ENCODE data around the gene WDFY3. TPM values are rescaled to one million over a fixed set of nuclear protein-coding genes. Genes with fewer than 3 reads are reported as not detected.

WDFY3 gene
- total and polyA plus RNA-seq, 2 donors (not counting 1 experiment from before 2014, with no cell fraction given) = 0.05 to 0.36 TPM

- H3K79me2 ChIP-seq (ENCODE audit: control insufficient read depth, insufficient read depth, low read length) = no peaks in the 10 kb centered on the region
- H2AFZ ChIP-seq (ENCODE audit: insufficient read depth, low read depth, low read length, poor library complexity, severe bottlenecking) = no peak overlapping the region
- no peak overlapping the region for H3K4me3 ChIP-seq (ENCODE audit: control extremely low read depth in 1 of 5, extremely low read depth in 1 of 5, insufficient read depth in 1 of 5, low read depth in 2 of 5, low read length in 4 of 5)
- no peak overlapping the region for H3K27ac Mint-ChIP-seq
- TF ChIP-seq EZH2 (IDR thresholded peaks at IDR 0.05; ENCODE audit: borderline replicate concordance, insufficient read depth, low read depth, low read length, poor library complexity, severe bottlenecking) (no peak), CTCF (IDR thresholded peaks at IDR 0.05) (no peak)
- H3K9ac ChIP-seq (ENCODE audit: low read length) = no peak overlapping the region
- H3K9me3 Mint-ChIP-seq (ENCODE audit: insufficient read depth) = peaks cover 5% of the 10 kb centered on the region
- H3K4me1 ChIP-seq (ENCODE audit: control insufficient read depth in 2 of 2, insufficient read depth in 2 of 2, low read length in 2 of 2) = no peaks in the 10 kb centered on the region
- H3K9me3 ChIP-seq (ENCODE audit: control extremely low read depth in 1 of 3, control insufficient read depth in 2 of 3, insufficient read depth in 1 of 3, low read length in 2 of 3) = no peaks in the 10 kb centered on the region
- H3K27me3 ChIP-seq (replicated peaks in 1 of 4; ENCODE audit: control extremely low read depth in 1 of 4, control insufficient read depth in 3 of 4, insufficient read depth in 4 of 4, low read length in 3 of 4) = no peaks in the 10 kb centered on the region
- no peak overlapping the region for H3K27ac ChIP-seq (ENCODE audit: low read length in 2 of 2)
- no peak overlapping the region for H3K4me3 Mint-ChIP-seq
- no peak for DNase-seq
- intact Hi-C loops (cut with micrococcal nuclease) = no loop called here
- H3K4me1 Mint-ChIP-seq = no peaks in the 10 kb centered on the region
- no peak overlapping the region for H3K4me2 ChIP-seq (replicated peaks; ENCODE audit: low read depth, low read length, poor library complexity, severe bottlenecking)
- ChIA-PET POLR2A (no interaction called here), CTCF (no interaction called here)
- no peaks in the 10 kb centered on the region for H3K36me3 ChIP-seq (replicated peaks in 1 of 2; ENCODE audit: control extremely low read depth in 1 of 2, control insufficient read depth in 1 of 2, extremely low read depth in 1 of 2, insufficient read depth in 2 of 2, low read length in 1 of 2)
- H4K20me1 ChIP-seq (ENCODE audit: control insufficient read depth, insufficient read depth, low read length, poor library complexity, severe bottlenecking) = no peaks in the 10 kb centered on the region
- no peak for ATAC-seq (ENCODE audit: low read depth)
- no peaks in the 10 kb centered on the region for H3K27me3 Mint-ChIP-seq
Observed at GRCh38 chr4:84778041-84778440, 188.4 kb downstream of the WDFY3 start.

- Histone ChIP-seq H4K20me1 (ENCODE audit: control insufficient read depth, insufficient read depth, low read length, poor library complexity, severe bottlenecking) (no peaks in the 10 kb centered on the region), H3K36me3 (replicated peaks in 1 of 2; ENCODE audit: control extremely low read depth in 1 of 2, control insufficient read depth in 1 of 2, extremely low read depth in 1 of 2, insufficient read depth in 2 of 2, low read length in 1 of 2) (no peaks in the 10 kb centered on the region), H3K9ac (ENCODE audit: low read length) (no peak overlapping the region), H3K4me2 (replicated peaks; ENCODE audit: low read depth, low read length, poor library complexity, severe bottlenecking) (no peak overlapping the region), H3K27ac (ENCODE audit: low read length in 2 of 2) (no peak overlapping the region), H3K79me2 (ENCODE audit: control insufficient read depth, insufficient read depth, low read length) (no peaks in the 10 kb centered on the region), H3K4me1 (ENCODE audit: control insufficient read depth in 2 of 2, insufficient read depth in 2 of 2, low read length in 2 of 2) (no peaks in the 10 kb centered on the region), H3K9me3 (ENCODE audit: control extremely low read depth in 1 of 3, control insufficient read depth in 2 of 3, insufficient read depth in 1 of 3, low read length in 2 of 3) (no peaks in the 10 kb centered on the region), H3K4me3 (ENCODE audit: control extremely low read depth in 1 of 5, extremely low read depth in 1 of 5, insufficient read depth in 1 of 5, low read depth in 2 of 5, low read length in 4 of 5) (no peak overlapping the region), H2AFZ (ENCODE audit: insufficient read depth, low read depth, low read length, poor library complexity, severe bottlenecking) (no peak overlapping the region), H3K27me3 (replicated peaks in 1 of 4; ENCODE audit: control extremely low read depth in 1 of 4, control insufficient read depth in 3 of 4, insufficient read depth in 4 of 4, low read length in 3 of 4) (no peaks in the 10 kb centered on the region)
- ATAC-seq (ENCODE audit: low read depth) (no peak), DNase-seq (no peak)
- no peak overlapping the region for H3K4me3 Mint-ChIP-seq
- intact Hi-C loops (cut with micrococcal nuclease) = no loop called here
- TF ChIP-seq CTCF (IDR thresholded peaks at IDR 0.05) (no peak), EZH2 (IDR thresholded peaks at IDR 0.05; ENCODE audit: borderline replicate concordance, insufficient read depth, low read depth, low read length, poor library complexity, severe bottlenecking) (no peak)
- H3K27ac Mint-ChIP-seq = no peak overlapping the region
- H3K4me1 Mint-ChIP-seq = no peaks in the 10 kb centered on the region
- ChIA-PET CTCF (no interaction called here), POLR2A (no interaction called here)
- WGBS (ENCODE audit: insufficient coverage) = 80% methylated on average over 1 of the region's 3 CpGs
- no peaks in the 10 kb centered on the region for H3K27me3 Mint-ChIP-seq
- no peaks in the 10 kb centered on the region for H3K9me3 Mint-ChIP-seq (ENCODE audit: insufficient read depth)
Observed at GRCh38 chr4:84767168-84767567, 199.3 kb downstream of the WDFY3 start.

All from B cell (primary cell).